Parathyroid adenoma (tissue), 2 donors: Measurements from ENCODE around the gene SCUBE2.

ENCODE experiments used
- H2AFZ ChIP-seq: fragments of 300-600 bp; sonication (generic); one replicate; pipeline ENCODE4 v1.7.0; 2017; ENCODE audit warnings: antibody characterized with exemption, mild to moderate bottlenecking
- H3K27ac ChIP-seq: fragments of 300-600 bp; sonication (generic); one replicate; pipeline ENCODE4 v1.7.0; 2017
- H3K27me3 ChIP-seq: fragments of 300-600 bp; sonication (generic); one replicate; pipeline ENCODE4 v1.7.0; 2017; ENCODE audit warnings: low read length; ENCODE audit not compliant: control insufficient read depth, insufficient read depth
- H3K36me3 ChIP-seq: fragments of 300-600 bp; sonication (generic); one replicate; pipeline ENCODE4 v1.7.0; 2017; ENCODE audit warnings: low read length; ENCODE audit not compliant: control insufficient read depth, insufficient read depth
- H3K4me1 ChIP-seq: fragments of 300-600 bp; sonication (generic); one replicate; pipeline ENCODE4 v1.7.0; 2017; ENCODE audit warnings: control low read depth
- H3K4me2 ChIP-seq: fragments of 300-600 bp; sonication (generic); one replicate; pipeline ENCODE4 v1.7.0; 2017; ENCODE audit warnings: low read length
- H3K4me3 ChIP-seq: fragments of 300-600 bp; sonication (generic); one replicate; pipeline ENCODE4 v1.7.0; 2017; ENCODE audit warnings: low read depth, low read length
- H3K79me2 ChIP-seq: fragments of 300-600 bp; sonication (generic); one replicate; pipeline ENCODE4 v1.7.0; 2017; ENCODE audit warnings: control low read depth
- H3K9ac ChIP-seq: fragments of 300-600 bp; sonication (generic); one replicate; pipeline ENCODE4 v1.7.0; 2017; ENCODE audit warnings: mild to moderate bottlenecking
- H3K9me3 ChIP-seq: fragments of 300-600 bp; sonication (generic); one replicate; pipeline ENCODE4 v1.7.0; 2017; ENCODE audit warnings: low read length; ENCODE audit not compliant: control insufficient read depth
- TF ChIP-seq, protein P1 (sequence below): fragments of 300-600 bp; sonication (generic); IDR thresholded peaks from one replicate; pipeline ENCODE4 v1.7.0; 2017; ENCODE audit warnings: antibody characterized with exemption, mild to moderate bottlenecking
- donor health status: primary hyperparathyroidism.

Gene SCUBE2

DNA sequence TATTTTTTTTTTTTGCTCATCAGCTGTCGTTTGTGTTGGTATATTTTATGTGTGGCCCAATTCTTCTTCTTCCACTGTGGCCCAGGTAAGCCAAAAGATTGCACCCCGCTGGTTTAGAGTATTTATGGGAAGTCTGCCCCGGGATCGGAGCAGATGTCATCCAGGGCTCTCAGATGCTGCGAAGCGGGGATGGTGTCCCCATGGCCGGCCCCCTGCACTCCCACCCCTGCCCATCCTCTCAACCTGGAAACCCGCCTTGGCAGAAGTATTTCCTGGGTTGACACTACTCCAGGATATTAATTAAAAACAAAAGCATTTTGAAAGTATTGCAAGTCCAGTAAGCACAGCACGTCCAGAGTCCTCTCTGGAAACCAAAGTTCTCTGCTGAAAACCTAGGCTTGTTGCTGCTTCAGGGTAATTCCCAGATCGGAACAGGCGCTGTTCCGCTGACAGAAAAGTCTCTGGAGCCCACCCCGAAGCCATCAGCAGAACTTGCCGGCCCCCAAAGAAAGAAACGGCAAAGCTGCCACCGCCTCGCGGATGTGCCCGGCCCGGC lies 833 bp downstream of the SCUBE2 start:
- Histone ChIP-seq H3K4me1 (no peaks in the 10 kb centered on the region), H3K27me3 (no peaks in the 10 kb centered on the region), H3K4me2 (peak overlapping the region; percentile 58), H3K36me3 (no peaks in the 10 kb centered on the region), H3K9me3 (no peaks in the 10 kb centered on the region), H2AFZ (peak overlapping the region; percentile 80), H3K9ac (no peak overlapping the region), H3K4me3 (peak overlapping the region; percentile 43), H3K79me2 (no peaks in the 10 kb centered on the region), H3K27ac (no peak overlapping the region)
- TF ChIP-seq, protein P1, sequence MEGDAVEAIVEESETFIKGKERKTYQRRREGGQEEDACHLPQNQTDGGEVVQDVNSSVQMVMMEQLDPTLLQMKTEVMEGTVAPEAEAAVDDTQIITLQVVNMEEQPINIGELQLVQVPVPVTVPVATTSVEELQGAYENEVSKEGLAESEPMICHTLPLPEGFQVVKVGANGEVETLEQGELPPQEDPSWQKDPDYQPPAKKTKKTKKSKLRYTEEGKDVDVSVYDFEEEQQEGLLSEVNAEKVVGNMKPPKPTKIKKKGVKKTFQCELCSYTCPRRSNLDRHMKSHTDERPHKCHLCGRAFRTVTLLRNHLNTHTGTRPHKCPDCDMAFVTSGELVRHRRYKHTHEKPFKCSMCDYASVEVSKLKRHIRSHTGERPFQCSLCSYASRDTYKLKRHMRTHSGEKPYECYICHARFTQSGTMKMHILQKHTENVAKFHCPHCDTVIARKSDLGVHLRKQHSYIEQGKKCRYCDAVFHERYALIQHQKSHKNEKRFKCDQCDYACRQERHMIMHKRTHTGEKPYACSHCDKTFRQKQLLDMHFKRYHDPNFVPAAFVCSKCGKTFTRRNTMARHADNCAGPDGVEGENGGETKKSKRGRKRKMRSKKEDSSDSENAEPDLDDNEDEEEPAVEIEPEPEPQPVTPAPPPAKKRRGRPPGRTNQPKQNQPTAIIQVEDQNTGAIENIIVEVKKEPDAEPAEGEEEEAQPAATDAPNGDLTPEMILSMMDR = no peak

- no peak overlapping the region for H3K4me3 ChIP-seq
- H3K9ac ChIP-seq = no peak overlapping the region
Measured at GRCh38 chr11:9089636-9090035, 1.8 kb downstream of the SCUBE2 start.

GRCh38 chr11:9089061-9089460 lies 2.3 kb downstream of the SCUBE2 start:
- no peaks in the 10 kb centered on the region for H3K4me1 ChIP-seq
- H3K9ac ChIP-seq = no peak overlapping the region
- no peak overlapping the region for H3K27ac ChIP-seq
- H3K79me2 ChIP-seq = no peaks in the 10 kb centered on the region
- H3K4me3 ChIP-seq = no peak overlapping the region
- H3K27me3 ChIP-seq = no peaks in the 10 kb centered on the region
- H3K9me3 ChIP-seq = no peaks in the 10 kb centered on the region
- TF ChIP-seq, protein P1 = no peak
- H3K36me3 ChIP-seq = no peaks in the 10 kb centered on the region
- no peak overlapping the region for H3K4me2 ChIP-seq
- no peak overlapping the region for H2AFZ ChIP-seq

More at GRCh38 chr11:9089636-9090035, 1.8 kb downstream of the SCUBE2 start:
- H3K4me1 ChIP-seq = no peaks in the 10 kb centered on the region
- H3K4me2 ChIP-seq = no peak overlapping the region
- H3K36me3 ChIP-seq = no peaks in the 10 kb centered on the region
- H3K27me3 ChIP-seq = no peaks in the 10 kb centered on the region
- H3K9me3 ChIP-seq = no peaks in the 10 kb centered on the region
- H3K27ac ChIP-seq = no peak overlapping the region
- no peak overlapping the region for H2AFZ ChIP-seq
- TF ChIP-seq, protein P1 = no peak
- no peaks in the 10 kb centered on the region for H3K79me2 ChIP-seq

DNA sequence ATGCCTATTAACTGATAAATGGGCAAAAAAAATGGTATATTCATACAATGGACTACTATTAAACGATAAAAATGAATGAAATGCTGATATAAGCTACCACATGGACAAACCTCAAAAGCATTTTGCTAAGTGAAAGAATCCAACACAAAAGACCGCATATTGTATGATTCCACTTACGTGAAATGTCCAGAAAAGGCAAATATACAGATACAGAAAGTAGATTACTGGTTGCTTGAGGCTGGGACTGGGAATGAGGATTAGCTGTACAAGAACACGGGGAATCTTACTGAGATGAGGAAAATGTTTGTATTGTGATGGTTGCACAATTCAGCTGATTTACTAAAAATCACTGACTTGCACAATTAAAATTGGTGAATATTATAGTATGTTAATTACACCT lies 8.8 kb downstream of the SCUBE2 start:
- no peaks in the 10 kb centered on the region for H3K9me3 ChIP-seq

More for the DNA sequence above, 8.8 kb downstream of the SCUBE2 start:
- H2AFZ ChIP-seq = no peak overlapping the region
- H3K9ac ChIP-seq = no peak overlapping the region
- no peaks in the 10 kb centered on the region for H3K36me3 ChIP-seq
- TF ChIP-seq, protein P1 = no peak
- H3K4me3 ChIP-seq = no peak overlapping the region
- H3K27ac ChIP-seq = no peak overlapping the region
- peaks cover 4% of the 10 kb centered on the region for H3K4me1 ChIP-seq
- no peaks in the 10 kb centered on the region for H3K27me3 ChIP-seq
- H3K79me2 ChIP-seq = no peaks in the 10 kb centered on the region
- H3K4me2 ChIP-seq = no peak overlapping the region
